ENCODE data around the gene MICALL1. TPM values are rescaled to one million over a fixed set of nuclear protein-coding genes. Genes with fewer than 3 reads are reported as not detected.

The MICALL1 gene
- polyA plus RNA-seq, 2 of the 4 experiments (the other 2 are of a cell fraction) = 10.4 to 18.6 TPM

GRCh38 chr22:37925330-37925729, 19.2 kb downstream of the MICALL1 start:
- Histone ChIP-seq H3K4me3 (no peak overlapping the region), H3K9me3 (no peaks in the 10 kb centered on the region), H3K4me2 (no peak overlapping the region), H3K27ac (no peak overlapping the region), H3K4me1 (no peaks in the 10 kb centered on the region)
- TF ChIP-seq ESRRA (IDR thresholded peaks at IDR 0.05; ENCODE audit: borderline replicate concordance, low read length) = no peak
- TF ChIP-seq RCOR1 (IDR thresholded peaks at IDR 0.05; ENCODE audit: low read depth, low read length) = no peak
- TF ChIP-seq MAZ (IDR thresholded peaks at IDR 0.05; ENCODE audit: borderline replicate concordance, low read depth, low read length) = no peak
- TF ChIP-seq BHLHE40 (IDR thresholded peaks at IDR 0.05; ENCODE audit: low read depth, low read length) = no peak
- no peak for TF ChIP-seq NR3C1 (IDR thresholded peaks at IDR 0.05)
- TF ChIP-seq RARB (CRISPR knock-in tag; IDR thresholded peaks at IDR 0.05) = no peak
- no peak for TF ChIP-seq HEYL (CRISPR knock-in tag; IDR thresholded peaks at IDR 0.05)
- ATAC-seq = no peak
- POLR2A ChIA-PET = no interaction called here
- 58% methylated on average over 3 of the region's 3 CpGs for WGBS (ENCODE audit: missing lambda C conversion rate)
- FAIRE-seq = no peak
- CTCF ChIA-PET = interaction anchor here (0.9 to 2.2 kb wide), 4 partner anchors 9 to 108 kb away, joined by 3 to 8 read pairs (median 4); partner anchors contain the start of gene MICALL1
- no peak for DNase-seq (ENCODE audit: low read depth in 1 of 2, low spot score in 1 of 2)

GRCh38 chr22:37925767-37926166, 19.7 kb downstream of the MICALL1 start:
- Histone ChIP-seq H3K9me3 (no peaks in the 10 kb centered on the region), H3K4me3 (no peak overlapping the region), H3K4me1 (no peaks in the 10 kb centered on the region), H3K27ac (no peak overlapping the region), H3K4me2 (no peak overlapping the region)
- CTCF ChIA-PET = interaction anchor here (0.9 to 2.2 kb wide), 4 partner anchors 8 to 108 kb away, joined by 3 to 8 read pairs (median 4); partner anchors contain the start of gene MICALL1
- ATAC-seq (no peak), FAIRE-seq (no peak), DNase-seq (ENCODE audit: low read depth in 1 of 2, low spot score in 1 of 2) (no peak)
- POLR2A ChIA-PET = no interaction called here
- TF ChIP-seq NR3C1 (IDR thresholded peaks at IDR 0.05) (no peak), POLR2A (IDR thresholded peaks at IDR 0.05; ENCODE audit: low read length) (no peak), CHD2 (IDR thresholded peaks at IDR 0.05; ENCODE audit: low read length, partially characterized antibody) (no peak), MAZ (IDR thresholded peaks at IDR 0.05; ENCODE audit: borderline replicate concordance, low read depth, low read length) (no peak), HOXB5 (CRISPR knock-in tag; IDR thresholded peaks at IDR 0.05) (no peak), TP53 (CRISPR knock-in tag; IDR thresholded peaks at IDR 0.05) (no peak)
- 94% methylated on average over 5 of the region's 15 CpGs for WGBS (ENCODE audit: missing lambda C conversion rate)

DNA sequence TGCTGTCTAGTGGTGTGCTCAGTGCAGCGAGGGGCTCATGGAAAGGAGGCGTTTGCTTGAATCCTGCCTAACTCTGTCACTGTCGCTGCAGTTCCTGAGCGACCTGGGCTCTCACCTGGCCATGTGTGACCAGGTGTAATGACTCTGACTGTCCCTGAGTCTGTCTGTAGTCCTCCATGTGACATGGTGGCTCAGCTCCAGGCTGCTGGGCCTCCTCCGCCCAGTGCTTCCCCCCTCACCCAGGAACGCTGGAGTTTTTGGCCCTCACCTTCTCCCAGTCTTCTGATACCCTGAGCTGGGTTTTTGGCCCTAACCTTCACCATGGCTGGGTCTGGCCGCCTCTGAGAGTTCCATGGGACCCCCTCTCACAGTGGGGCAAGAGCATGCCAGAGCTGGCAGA, 20.3 kb downstream of the MICALL1 start:
- no peak for FAIRE-seq
- ATAC-seq = no peak
- CTCF ChIA-PET = interaction anchor here (1.1 to 2.2 kb wide), 3 partner anchors 8 to 109 kb away, joined by 4 to 8 read pairs (median 4); no protein-coding TSS in a partner anchor
- Histone ChIP-seq H3K27ac (no peak overlapping the region), H3K4me1 (no peaks in the 10 kb centered on the region), H3K9me3 (no peaks in the 10 kb centered on the region), H3K4me2 (no peak overlapping the region), H3K4me3 (no peak overlapping the region)
- WGBS (ENCODE audit: missing lambda C conversion rate) = 92% methylated on average over 5 of the region's 7 CpGs
- DNase-seq (ENCODE audit: low read depth in 1 of 2, low spot score in 1 of 2) = no peak
- POLR2A ChIA-PET = interaction anchor here (0.5 kb wide), 1 partner anchor 52 kb away, joined by 3 read pairs; no protein-coding TSS in a partner anchor
- TF ChIP-seq KDM5A (IDR thresholded peaks at IDR 0.05) = no peak
- TF ChIP-seq MYC (IDR thresholded peaks at IDR 0.05; ENCODE audit: borderline replicate concordance, low read length) = no peak
- no peak for TF ChIP-seq ZC3H11A (IDR thresholded peaks at IDR 0.05)
- no peak for TF ChIP-seq CBX8 (IDR thresholded peaks at IDR 0.05)
- TF ChIP-seq, protein P1, sequence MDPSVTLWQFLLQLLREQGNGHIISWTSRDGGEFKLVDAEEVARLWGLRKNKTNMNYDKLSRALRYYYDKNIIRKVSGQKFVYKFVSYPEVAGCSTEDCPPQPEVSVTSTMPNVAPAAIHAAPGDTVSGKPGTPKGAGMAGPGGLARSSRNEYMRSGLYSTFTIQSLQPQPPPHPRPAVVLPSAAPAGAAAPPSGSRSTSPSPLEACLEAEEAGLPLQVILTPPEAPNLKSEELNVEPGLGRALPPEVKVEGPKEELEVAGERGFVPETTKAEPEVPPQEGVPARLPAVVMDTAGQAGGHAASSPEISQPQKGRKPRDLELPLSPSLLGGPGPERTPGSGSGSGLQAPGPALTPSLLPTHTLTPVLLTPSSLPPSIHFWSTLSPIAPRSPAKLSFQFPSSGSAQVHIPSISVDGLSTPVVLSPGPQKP (IDR thresholded peaks at IDR 0.05; ENCODE audit: low read depth, low read length) = no peak
- no peak for TF ChIP-seq FOXS1 (CRISPR knock-in tag; IDR thresholded peaks at IDR 0.05)
- no peak for TF ChIP-seq ATOH8 (CRISPR knock-in tag; IDR thresholded peaks at IDR 0.05; ENCODE audit: low read depth)
- TF ChIP-seq HOXB13 (CRISPR knock-in tag; IDR thresholded peaks at IDR 0.05; ENCODE audit: low read depth) = no peak
- no peak for TF ChIP-seq SREBF2 (IDR thresholded peaks at IDR 0.05)
- TF ChIP-seq TP53 (CRISPR knock-in tag; IDR thresholded peaks at IDR 0.05) = no peak
- TF ChIP-seq HEYL (CRISPR knock-in tag; IDR thresholded peaks at IDR 0.05) = no peak
- TF ChIP-seq NR3C1 (IDR thresholded peaks at IDR 0.05) = no peak
- TF ChIP-seq, protein P2, sequence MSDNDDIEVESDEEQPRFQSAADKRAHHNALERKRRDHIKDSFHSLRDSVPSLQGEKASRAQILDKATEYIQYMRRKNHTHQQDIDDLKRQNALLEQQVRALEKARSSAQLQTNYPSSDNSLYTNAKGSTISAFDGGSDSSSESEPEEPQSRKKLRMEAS (IDR thresholded peaks at IDR 0.05) = no peak
- no peak for TF ChIP-seq HOXB5 (CRISPR knock-in tag; IDR thresholded peaks at IDR 0.05)
- no peak for TF ChIP-seq MAZ (IDR thresholded peaks at IDR 0.05; ENCODE audit: borderline replicate concordance, low read depth, low read length)
- no peak for TF ChIP-seq FOSL2 (IDR thresholded peaks at IDR 0.05)
- no peak for TF ChIP-seq FOSL2 (CRISPR knock-in tag; IDR thresholded peaks at IDR 0.05)

Data from A549 (cell line).